Measurements from ENCODE around the gene PTPRH. TPM values are rescaled to one million over a fixed set of nuclear protein-coding genes. Genes with fewer than 3 reads are reported as not detected.

The PTPRH gene
- total and polyA plus RNA-seq, 9 of the 15 experiments (the other 6 are each of a cell fraction or from before 2014, with no cell fraction given): 0.87 to 34.3 (median 22.7) TPM

GRCh38 chr19:55258476-55258827, 49.2 kb upstream of the PTPRH start (continued):
- TF ChIP-seq HOMEZ (CRISPR knock-in tag; IDR thresholded peaks at IDR 0.05) (no peak), TCF7L2 (IDR thresholded peaks at IDR 0.05; ENCODE audit: low read depth, low read length) (no peak), ZBTB40 (IDR thresholded peaks at IDR 0.05) (no peak), ZBTB40 (CRISPR knock-in tag; IDR thresholded peaks at IDR 0.05) (no peak), NCOA2 (IDR thresholded peaks at IDR 0.05; ENCODE audit: partially characterized antibody in 2 of 2) (no peak), ATF3 (IDR thresholded peaks at IDR 0.05) (no peak), ATF3 (CRISPR knock-in tag; conservative IDR thresholded peaks at IDR 0.05) (no peak), ZNF586 (CRISPR knock-in tag; conservative IDR thresholded peaks at IDR 0.05) (no peak), NR2C2 (CRISPR knock-in tag; IDR thresholded peaks at IDR 0.05) (no peak), NR2C2 (tag; IDR thresholded peaks at IDR 0.05) (no peak), SIX5 (IDR thresholded peaks at IDR 0.05; ENCODE audit: borderline replicate concordance in 1 of 2, insufficient read depth in 1 of 2, low read depth in 1 of 2, low read length in 2 of 2) (no peak), ZNF655 (CRISPR knock-in tag; IDR thresholded peaks at IDR 0.05) (no peak), BRCA1 (IDR thresholded peaks at IDR 0.05) (no peak), BRCA1 (CRISPR knock-in tag; IDR thresholded peaks at IDR 0.05) (no peak)

Data from K562 (cell line).